ENCODE data around the gene RAPGEF2. TPM values are rescaled to one million over a fixed set of nuclear protein-coding genes. Genes with fewer than 3 reads are reported as not detected.

Gene RAPGEF2
- total RNA-seq, 1 experiment from 2014 or later: 37.1 TPM

- Mint-ChIP-seq H3K9me3 (no peaks in the 10 kb centered on the region), H3K36me3 (ENCODE audit: insufficient read depth in 1 of 3, low read depth in 3 of 3) (no peaks in the 10 kb centered on the region), H3K27ac (no peak overlapping the region), H3K27me3 (ENCODE audit: low read depth) (no peaks in the 10 kb centered on the region; the same call in 1 of the 2 replicates), H3K4me3 (no peak overlapping the region), H3K4me1 (peaks cover 9 to 14% of the 10 kb centered on the region in 2 experiments; a peak in 3 of 4 replicates)
- Histone ChIP-seq H3K9me3 (ENCODE audit: control insufficient read depth, low read depth, low read length) (no peaks in the 10 kb centered on the region), H3K9ac (ENCODE audit: extremely low read depth, insufficient read length, low read length) (no peak overlapping the region), H2AFZ (ENCODE audit: low read length) (no peak overlapping the region), H3K27ac (ENCODE audit: insufficient read length, low read depth, low read length) (no peak overlapping the region), H3K4me2 (ENCODE audit: insufficient read depth, insufficient read length, low read length) (no peak overlapping the region), H4K8ac (replicated peaks; ENCODE audit: insufficient read length, low read depth, low read length) (no peak overlapping the region), H2BK5ac (ENCODE audit: insufficient read length, low read length) (no peak overlapping the region), H3K14ac (ENCODE audit: insufficient read depth, low read length) (no peak overlapping the region), H3K79me2 (ENCODE audit: insufficient read depth, low read length) (no peaks in the 10 kb centered on the region), H3K23ac (ENCODE audit: insufficient read length, low read depth, low read length) (no peak overlapping the region), H3K79me1 (ENCODE audit: insufficient read depth, low read depth, low read length, poor library complexity, severe bottlenecking) (no peaks in the 10 kb centered on the region), H2BK120ac (ENCODE audit: low read depth, low read length, poor library complexity, severe bottlenecking) (no peak overlapping the region), H3K4ac (ENCODE audit: low read depth, low read length) (no peak overlapping the region), H2BK12ac (ENCODE audit: insufficient read length, low read depth, low read length) (no peak overlapping the region), H3K4me1 (ENCODE audit: insufficient read depth, low read length) (no peaks in the 10 kb centered on the region; the same call in 1 of the 2 replicates), H3K27me3 (ENCODE audit: insufficient read depth, low read length) (no peaks in the 10 kb centered on the region), H2BK20ac (ENCODE audit: low read depth, low read length, poor library complexity, severe bottlenecking) (no peak overlapping the region), H2AK5ac (ENCODE audit: insufficient read length, low read length) (no peak overlapping the region), H3K23me2 (ENCODE audit: insufficient read length, low read depth, low read length, poor library complexity, severe bottlenecking) (no peaks in the 10 kb centered on the region), H4K5ac (ENCODE audit: insufficient read length, low read depth, low read length) (no peak overlapping the region), H4K91ac (ENCODE audit: insufficient read length, low read depth, low read length) (no peak overlapping the region), H3K18ac (ENCODE audit: insufficient read length, low read depth, low read length) (no peak overlapping the region), H4K20me1 (ENCODE audit: control insufficient read depth, insufficient read depth, insufficient read length) (no peaks in the 10 kb centered on the region), H3T11ph (ENCODE audit: low read length) (no peak overlapping the region), H2BK15ac (ENCODE audit: low read depth, low read length) (no peak overlapping the region), H3K56ac (ENCODE audit: insufficient read length, low read depth, low read length) (no peak overlapping the region)
- no CpG with 5 or more reads among the region's 2 CpGs for WGBS (ENCODE audit: extremely low coverage, insufficient read length, low lambda C conversion rate)
- no peak for DNase-seq
- TF ChIP-seq, protein P1, sequence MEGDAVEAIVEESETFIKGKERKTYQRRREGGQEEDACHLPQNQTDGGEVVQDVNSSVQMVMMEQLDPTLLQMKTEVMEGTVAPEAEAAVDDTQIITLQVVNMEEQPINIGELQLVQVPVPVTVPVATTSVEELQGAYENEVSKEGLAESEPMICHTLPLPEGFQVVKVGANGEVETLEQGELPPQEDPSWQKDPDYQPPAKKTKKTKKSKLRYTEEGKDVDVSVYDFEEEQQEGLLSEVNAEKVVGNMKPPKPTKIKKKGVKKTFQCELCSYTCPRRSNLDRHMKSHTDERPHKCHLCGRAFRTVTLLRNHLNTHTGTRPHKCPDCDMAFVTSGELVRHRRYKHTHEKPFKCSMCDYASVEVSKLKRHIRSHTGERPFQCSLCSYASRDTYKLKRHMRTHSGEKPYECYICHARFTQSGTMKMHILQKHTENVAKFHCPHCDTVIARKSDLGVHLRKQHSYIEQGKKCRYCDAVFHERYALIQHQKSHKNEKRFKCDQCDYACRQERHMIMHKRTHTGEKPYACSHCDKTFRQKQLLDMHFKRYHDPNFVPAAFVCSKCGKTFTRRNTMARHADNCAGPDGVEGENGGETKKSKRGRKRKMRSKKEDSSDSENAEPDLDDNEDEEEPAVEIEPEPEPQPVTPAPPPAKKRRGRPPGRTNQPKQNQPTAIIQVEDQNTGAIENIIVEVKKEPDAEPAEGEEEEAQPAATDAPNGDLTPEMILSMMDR (conservative IDR thresholded peaks at IDR 0.05): no peak
These were observed 40.5 kb upstream of the RAPGEF2 start for GRCh38 chr4:159062381-159062780.
